ENCODE results near the gene PDE1A.
A peak's percentile ranks its signal among the peaks of the same experiment; 100 is the strongest.

The PDE1A gene

GRCh38 chr2:182300608-182301007 lies 126.2 kb downstream of the PDE1A start (continued):
- TF ChIP-seq ZFP41 (tag by site-specific recombination; IDR thresholded peaks at IDR 0.05; ENCODE audit: borderline replicate concordance) (no peak), ZNF510 (tag by site-specific recombination; IDR thresholded peaks at IDR 0.05; ENCODE audit: insufficient replicate concordance) (no peak), ZBTB20 (tag by site-specific recombination; IDR thresholded peaks at IDR 0.05) (no peak), OVOL3 (tag by site-specific recombination; IDR thresholded peaks at IDR 0.05) (peak; percentile 73; the same call in 1 of the 2 replicates), HOXD13 (CRISPR knock-in tag; IDR thresholded peaks at IDR 0.05; ENCODE audit: borderline replicate concordance) (no peak), REPIN1 (tag by site-specific recombination; IDR thresholded peaks at IDR 0.05; ENCODE audit: low read depth) (no peak), ZBTB1 (tag by site-specific recombination; IDR thresholded peaks at IDR 0.05) (no peak), ZNF354C (tag by site-specific recombination; IDR thresholded peaks at IDR 0.05; ENCODE audit: borderline replicate concordance, low read depth) (no peak), INSM2 (tag by site-specific recombination; IDR thresholded peaks at IDR 0.05) (peak; percentile 86), ZNF140 (tag by site-specific recombination; IDR thresholded peaks at IDR 0.05) (no peak), ZNF639 (tag by site-specific recombination; IDR thresholded peaks at IDR 0.05) (0 out of 2 replicates have a peak, but pooled peaks have one; percentile 63), ZNF26 (tag by site-specific recombination; IDR thresholded peaks at IDR 0.05) (no peak), ZNF549 (tag by site-specific recombination; IDR thresholded peaks at IDR 0.05) (no peak), ZNF776 (tag by site-specific recombination; IDR thresholded peaks at IDR 0.05; ENCODE audit: borderline replicate concordance) (no peak), MEIS1 (CRISPR knock-in tag; IDR thresholded peaks at IDR 0.05; ENCODE audit: borderline replicate concordance) (no peak), ZNF16 (tag by site-specific recombination; IDR thresholded peaks at IDR 0.05; ENCODE audit: low read depth) (no peak), WT1 (tag by site-specific recombination; IDR thresholded peaks at IDR 0.05) (peak; percentile 89), ZNF560 (tag by site-specific recombination; IDR thresholded peaks at IDR 0.05; ENCODE audit: borderline replicate concordance) (no peak), HOXA7 (CRISPR knock-in tag; IDR thresholded peaks at IDR 0.05; ENCODE audit: borderline replicate concordance) (no peak), ZNF335 (tag by site-specific recombination; conservative IDR thresholded peaks at IDR 0.05) (no peak), ZNF555 (tag by site-specific recombination; conservative IDR thresholded peaks at IDR 0.05) (no peak), HIC1 (tag by site-specific recombination; IDR thresholded peaks at IDR 0.05) (no peak), ZNF391 (tag by site-specific recombination; IDR thresholded peaks at IDR 0.05; ENCODE audit: borderline replicate concordance, low read depth) (peak; percentile 63; the same call in 1 of the 2 replicates), ZBTB44 (tag by site-specific recombination; IDR thresholded peaks at IDR 0.05) (peak; percentile 99), ZNF654 (tag by site-specific recombination; IDR thresholded peaks at IDR 0.05; ENCODE audit: low read depth) (no peak), ZBTB17 (tag by site-specific recombination; IDR thresholded peaks at IDR 0.05) (peak; percentile 63), ZNF48 (tag by site-specific recombination; IDR thresholded peaks at IDR 0.05) (no peak), GLIS1 (tag by site-specific recombination; IDR thresholded peaks at IDR 0.05) (peak; percentile 51; the same call in 1 of the 2 replicates), PRDM4 (tag by site-specific recombination; IDR thresholded peaks at IDR 0.05) (peak; percentile 66; the same call in 1 of the 2 replicates), ZNF585B (tag by site-specific recombination; IDR thresholded peaks at IDR 0.05) (no peak), ZNF175 (tag by site-specific recombination; IDR thresholded peaks at IDR 0.05) (no peak)
